ENCODE measurements around the gene FTO.

The FTO gene

DNA sequence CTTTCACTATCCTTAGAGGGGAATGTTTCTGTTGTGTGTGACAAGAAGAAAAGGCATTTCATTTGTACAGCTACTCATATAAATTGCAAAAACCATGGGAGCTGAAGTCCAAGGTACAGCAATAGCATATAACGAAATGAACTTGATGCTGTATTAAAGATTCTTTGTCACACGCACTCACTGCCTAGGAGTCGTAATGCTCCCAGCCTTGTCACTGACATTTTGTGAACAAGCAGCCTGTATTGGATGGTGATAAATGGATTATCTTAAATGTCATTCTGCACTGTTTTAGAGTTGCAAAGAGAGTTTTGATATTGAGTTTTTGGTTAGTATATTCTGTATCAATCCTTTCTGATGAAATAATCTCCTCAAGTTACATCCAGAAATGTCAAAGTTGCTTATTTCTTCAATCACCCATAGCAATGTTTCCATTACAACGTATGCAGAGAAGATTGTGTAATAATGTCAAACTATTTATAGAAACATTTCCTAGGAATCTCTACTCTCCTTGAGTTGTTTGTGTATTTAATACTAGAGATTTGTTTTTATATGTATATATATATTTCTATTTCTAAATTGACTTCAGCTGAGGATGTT, 270.6 kb downstream of the FTO start:
- DNase-seq = no peak

DNA sequence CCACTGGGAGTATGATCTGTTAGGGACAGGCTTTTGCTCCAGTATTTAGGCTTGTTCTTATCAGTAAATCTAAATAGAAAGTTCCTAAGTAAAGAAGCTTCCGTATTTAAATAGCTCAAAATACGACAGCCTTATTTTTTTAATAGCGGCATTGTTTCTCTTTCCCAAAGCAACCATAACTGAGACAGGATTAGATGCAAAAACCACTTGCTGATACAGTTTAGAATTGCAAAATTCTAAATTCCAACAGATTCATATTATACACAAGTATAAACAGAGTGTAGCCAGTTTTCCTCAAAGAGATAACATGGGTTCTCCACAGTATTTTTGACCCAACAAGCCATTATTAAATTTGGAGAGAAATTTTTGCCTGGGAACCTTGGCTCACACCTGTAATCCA, 276.7 kb downstream of the FTO start:
- no peak for DNase-seq

DNA sequence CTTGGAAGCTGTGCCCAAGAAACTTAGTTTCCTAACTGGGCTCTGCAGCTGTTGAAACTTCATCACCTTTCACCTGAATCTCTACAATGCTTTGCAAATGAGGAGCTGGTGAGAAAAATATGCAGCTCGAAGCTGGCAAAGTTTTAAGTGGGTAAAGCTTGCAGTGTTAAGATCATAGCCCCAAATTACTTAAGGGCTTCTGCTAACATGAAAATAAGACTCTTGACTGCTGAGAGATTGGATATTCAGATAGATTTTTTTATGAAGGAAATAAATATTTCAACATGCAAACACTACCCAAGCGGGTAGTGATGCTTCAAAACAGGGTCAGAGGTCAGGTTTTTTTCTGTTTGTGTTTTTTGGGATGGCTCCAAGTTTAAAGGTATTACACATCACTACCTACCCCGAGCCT, 278.7 kb downstream of the FTO start:
- DNase-seq = no peak

DNA sequence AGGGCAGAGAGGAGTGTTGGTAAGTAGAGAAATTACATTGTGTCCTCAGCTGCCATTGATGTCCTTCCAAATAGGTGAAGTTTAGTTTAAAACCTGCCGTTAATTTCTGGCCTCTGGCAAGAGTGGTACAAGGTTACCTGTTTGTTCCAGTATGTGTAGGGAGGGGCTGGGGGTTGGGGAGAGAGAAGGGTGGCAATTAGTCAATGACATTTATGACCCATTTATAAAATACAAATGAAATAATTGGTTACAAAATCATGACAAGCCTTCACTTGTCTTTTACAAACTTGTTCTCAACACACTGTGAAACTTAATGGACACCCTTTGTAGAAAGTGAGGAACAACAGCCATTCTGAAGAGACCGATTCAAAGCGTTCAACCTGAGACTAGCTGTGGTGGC, 281.0 kb downstream of the FTO start:
- no peak for DNase-seq

DNA sequence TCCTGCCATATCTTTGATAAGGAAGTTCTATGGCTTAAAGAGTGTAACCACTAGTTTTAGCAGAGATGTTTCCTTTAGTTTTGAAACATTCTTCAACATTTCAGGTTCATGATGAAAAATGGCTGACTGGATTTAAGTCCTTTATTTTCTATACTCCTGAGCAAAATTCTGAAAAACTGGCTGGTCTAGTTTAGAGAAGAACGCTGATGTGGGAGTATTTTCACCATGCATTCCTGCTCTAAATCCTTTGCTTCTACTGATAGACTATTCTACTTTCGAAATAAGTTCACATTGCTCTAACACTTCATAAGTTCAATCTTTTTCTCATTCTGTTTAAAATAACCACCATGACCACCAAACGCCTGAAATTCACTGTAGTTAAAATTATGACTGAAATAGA, 281.9 kb downstream of the FTO start:
- DNase-seq = no peak

DNA sequence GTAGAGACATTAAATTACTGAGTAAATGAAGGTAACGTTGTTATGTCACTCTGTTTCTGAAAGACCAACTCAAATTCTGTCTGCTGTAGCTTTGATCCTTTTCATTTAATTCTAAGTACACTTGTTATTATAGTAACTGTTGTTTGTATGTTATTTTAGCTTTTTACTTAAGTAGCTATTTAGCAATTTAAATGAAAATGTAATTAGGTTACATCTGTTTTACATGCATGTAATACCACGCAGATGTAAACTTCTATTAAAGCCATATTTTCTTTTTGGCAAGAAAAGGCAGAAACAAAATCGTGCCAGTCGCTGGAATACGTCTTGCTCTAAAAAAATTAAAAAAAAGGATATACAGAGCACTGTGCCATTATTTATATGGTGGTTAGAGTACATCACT, 282.8 kb downstream of the FTO start:
- DNase-seq = no peak

DNA sequence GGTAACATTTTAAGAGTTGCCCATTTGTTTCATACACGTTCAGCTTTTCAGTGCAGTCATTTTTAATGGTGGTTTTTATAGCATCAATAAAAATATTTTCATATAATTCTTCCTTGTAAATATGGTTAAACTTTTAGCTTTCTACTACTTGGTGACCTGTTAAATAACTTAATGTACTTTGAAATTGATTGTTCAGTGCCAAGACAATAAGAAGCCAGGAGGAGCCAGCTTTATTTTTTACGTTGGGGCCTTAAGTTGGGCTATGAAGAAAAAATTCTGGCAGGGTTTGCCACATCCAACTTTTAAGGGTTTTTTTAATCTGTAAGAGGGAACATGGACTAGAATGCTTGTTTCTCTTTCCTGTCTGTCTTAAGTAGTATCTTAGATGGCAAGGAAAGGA, 284.2 kb downstream of the FTO start:
- DNase-seq = no peak

DNA sequence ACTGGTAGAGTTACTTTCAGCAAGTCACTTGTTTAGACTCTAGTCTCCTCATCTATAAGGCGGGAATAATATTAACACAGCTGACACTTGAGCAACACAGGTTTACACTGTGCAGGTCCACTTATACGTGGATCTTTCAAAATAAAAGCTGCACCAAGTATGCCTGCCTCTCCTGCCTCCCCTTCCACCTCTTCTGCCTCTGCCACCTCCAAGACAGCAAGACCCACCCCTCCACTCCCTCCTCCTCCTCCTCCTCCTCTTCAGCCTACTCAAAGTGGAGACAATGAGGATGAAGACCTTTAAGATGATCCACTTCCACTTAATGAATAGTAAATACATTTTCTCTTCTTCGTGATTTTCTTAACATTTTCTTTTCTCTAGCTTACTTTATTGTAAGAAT, 285.6 kb downstream of the FTO start:
- DNase-seq = no peak

DNA sequence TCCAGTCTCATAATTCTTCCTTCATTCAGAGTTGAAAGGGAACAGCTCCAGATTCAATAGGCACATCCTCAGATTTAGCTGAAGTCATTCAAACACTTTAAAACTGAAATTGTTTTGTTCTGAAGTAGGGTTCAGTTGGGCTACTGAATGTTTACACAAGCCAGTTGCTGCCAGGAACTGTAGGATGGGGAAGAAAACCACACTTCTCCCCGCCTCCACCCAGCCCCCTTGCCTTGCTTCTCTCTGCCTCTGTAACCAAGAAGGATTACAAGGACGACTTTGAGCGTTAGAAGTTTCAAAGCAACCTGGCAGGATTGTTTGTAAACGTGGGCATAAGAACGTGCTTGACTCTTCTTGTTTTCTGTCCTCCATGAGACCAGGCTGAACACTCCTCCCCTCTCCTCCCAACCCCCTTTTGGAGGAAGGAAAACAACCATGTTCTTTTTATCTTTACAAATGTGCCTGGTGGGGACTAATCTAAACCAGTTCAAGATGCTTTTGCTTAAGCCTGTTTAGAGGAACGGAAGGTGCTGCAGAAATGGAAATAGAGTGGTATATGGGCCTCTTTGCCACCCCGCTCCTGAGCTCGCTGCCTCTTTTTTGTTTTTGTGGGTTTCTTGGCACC, 287.9 kb downstream of the FTO start:
- no peak for DNase-seq

DNA sequence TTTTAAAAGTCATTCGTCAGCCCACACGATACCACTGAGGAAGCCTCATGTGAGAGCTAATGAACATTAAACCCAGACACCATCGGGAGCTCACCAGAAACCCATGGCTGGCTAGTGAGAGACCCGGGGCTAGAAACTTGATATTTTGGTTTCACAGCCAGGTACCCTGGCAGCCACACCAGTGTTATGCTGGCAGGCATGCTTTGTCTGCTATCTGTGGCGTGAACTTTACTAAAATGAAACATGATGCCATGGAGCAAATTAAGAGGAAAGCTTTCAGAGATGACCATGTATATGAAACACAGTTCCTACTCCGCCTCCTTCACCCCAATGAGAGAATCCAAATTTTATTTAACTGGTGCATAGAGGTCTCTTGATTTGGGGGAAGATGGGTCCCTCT, 291.4 kb downstream of the FTO start:
- no peak for DNase-seq

DNA sequence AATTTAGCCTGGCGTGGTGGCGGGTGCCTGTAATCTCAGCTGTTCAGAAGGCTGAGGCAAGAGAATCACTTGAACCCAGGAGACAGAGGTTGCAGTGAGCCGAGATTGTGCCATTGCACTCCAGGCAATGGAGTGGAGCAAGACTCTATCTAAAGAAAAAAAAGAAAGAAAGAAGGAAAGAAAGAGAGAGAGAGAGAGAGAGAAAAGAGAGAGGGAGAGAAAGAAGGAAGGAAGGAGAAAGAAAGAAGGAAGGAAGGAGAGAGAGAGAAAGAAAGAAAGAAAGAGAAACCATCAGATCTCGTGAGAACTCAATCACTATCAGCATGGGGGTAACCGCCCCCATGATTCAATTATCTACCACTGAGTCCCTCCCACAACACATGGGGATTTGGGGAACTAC, 293.0 kb downstream of the FTO start:
- no peak for DNase-seq

DNA sequence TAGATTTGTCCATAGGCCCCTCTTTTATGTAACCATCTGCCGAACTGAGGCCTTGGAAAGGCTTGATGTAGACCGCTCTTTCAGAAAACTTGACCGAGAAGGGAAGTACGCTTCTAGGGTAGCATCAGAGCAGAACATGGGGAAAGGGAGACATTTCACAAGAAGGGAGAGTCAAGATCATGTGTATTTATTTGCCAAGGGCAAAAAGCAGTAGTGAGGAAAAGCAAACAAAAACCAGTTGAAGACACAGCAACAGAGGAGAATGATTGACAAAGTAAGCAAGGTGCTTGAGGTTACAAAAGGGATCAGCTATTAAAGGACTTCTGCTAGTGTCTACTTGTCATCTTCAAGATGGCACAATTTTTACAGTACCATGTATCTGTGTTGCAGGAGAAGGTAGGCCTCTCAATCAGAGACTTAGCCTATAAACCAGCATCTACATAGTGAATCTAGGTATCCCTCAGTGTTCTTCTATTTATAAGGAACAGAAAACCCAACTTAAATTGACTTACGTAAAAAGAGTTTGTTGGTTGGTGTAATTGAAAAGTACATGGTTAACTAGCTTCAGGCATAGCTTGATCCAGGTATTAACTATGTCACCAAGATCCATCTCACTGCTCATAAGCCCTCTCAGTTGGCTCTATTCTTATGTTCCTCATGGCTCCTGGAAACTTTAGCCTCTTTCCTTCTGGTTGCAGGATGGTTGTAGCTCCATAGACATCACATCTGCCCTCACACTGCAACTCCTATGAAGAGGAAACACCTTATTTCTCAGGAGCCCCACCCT, 294.3 kb downstream of the FTO start:
- no peak for DNase-seq

DNA sequence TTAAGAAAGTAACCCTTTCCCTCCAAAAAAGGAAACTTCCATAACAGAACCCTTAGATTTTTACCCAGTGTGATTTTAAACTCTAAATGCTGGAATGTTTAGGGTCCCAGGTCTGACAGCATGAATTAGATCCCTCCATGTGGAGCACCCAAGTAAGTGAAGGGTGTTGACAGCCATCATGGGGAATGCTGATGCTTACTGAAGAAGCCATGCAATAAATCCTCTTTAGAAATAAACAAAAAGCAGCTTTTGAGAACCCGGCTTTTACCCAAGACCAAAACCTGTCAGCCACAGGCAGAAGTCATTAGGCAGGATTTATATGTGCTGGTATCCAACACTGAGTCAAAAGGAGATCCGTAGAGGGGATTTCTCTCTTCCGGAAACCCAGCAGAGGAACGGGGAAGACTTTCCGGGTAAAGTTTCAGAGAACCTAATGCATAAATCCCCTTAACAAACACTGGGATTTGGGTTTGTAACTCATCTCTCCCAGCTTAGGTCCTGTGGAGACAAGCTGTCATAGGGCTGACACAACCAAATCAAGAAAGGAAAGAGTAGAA, 295.1 kb downstream of the FTO start:
- no peak for DNase-seq

DNA sequence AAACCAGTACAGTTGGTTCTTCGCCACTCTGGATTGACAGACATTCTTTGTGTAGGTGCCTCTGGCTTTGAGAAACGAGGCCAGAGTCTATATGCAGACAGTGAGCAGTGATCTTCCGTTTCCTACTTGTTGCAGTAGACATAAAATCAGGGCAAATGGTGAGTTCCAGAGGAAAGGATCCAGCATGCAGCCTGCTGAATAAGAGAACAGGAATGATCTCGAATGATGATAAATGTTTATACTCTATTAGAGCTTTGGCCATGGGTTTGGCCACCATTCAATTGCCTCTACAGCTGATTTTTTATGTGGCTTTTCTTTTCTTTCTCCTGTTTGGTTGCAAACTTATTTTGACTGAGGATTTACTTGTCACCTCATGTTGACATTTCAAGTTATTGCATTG, 295.9 kb downstream of the FTO start:
- DNase-seq = no peak

DNA sequence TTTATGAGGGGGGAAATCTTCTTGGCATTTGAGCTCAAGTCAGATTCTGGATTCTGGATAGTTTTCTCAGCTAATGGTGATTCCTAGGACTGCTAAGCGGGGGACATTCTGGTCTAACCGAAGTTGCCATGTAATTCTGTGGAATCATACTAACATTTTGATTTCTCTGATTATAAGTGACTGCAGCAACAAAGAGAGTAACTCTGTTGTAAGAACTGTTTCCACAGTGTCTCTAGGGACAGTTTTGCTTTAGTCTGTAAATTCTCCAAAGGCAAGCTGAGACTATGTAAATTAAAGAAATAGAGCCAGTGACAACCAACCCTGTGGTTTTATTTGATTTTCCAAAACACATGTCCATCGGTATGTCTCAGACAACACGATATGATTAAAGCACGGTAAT, 296.4 kb downstream of the FTO start:
- DNase-seq = no peak

DNA sequence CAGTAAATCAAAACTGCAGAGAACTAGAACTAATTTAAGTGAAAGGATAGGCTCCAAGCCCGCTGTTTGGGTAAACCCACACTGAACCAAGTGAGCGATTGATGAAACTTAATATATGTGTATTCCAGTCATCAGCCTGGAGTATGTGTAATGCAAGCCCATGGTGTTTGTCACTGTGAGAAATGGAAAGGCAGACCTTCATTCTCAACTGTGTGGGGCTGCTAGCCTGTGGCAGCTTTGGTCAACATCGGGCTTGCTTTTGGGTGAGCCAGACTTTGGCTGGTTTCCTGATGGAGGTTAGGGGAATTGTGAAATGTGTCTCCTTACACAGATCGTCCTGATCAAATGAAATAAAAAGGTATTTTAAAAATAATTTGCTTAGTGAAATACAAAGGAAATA, 302.7 kb downstream of the FTO start:
- no peak for DNase-seq

DNA sequence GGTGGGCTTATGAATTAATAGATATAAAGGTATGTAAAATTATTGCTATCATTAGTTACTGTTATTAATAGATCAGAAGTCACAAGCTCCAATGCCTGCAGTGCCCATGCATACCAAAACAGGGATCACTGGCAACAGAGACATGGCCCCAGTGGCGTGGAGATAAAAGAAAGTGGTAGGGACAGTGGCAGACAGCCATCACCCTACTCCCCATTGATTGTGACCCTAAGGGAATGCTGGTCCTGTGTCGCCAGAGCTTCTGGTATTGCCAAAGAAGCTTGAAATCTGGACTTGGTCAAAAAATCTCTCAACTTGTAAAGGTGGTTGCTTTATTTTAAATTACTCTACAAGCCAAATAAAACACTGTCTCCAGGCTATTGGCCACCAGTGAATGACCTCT, 303.5 kb downstream of the FTO start:
- DNase-seq = no peak

DNA sequence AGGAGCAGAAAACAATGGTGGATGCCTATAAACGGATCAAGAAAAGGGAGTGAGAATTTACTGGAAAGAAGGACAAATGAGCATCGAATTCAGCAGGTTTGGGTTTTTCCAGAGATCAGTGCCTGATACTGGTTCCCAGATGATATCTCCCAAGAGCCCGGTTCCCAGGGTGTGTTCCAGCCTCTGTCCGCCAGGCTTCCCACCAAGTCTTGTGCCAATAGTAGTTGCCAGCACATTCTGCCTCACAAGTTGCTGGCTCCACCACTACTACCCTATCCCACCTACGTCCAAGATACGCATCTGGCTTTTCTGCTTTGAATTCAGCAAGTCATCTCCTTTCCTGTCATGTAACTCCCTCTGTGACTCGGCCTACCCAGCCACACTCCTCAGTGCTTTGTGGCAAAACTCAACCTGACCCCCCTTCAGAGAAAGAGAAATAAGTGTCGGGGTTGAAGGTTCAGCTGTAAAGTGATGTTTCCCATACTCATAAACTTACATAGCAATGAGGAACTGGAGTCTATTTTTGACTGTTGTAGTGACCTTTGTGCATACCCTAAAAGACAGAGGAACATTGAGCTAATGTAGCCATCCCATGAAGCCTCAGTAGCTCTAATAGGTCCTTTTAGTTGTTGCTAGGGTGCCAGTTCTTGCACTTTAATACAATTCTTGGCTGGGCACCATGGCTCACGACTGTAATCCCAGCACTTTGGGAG, 305.7 kb downstream of the FTO start:
- DNase-seq = no peak

DNA sequence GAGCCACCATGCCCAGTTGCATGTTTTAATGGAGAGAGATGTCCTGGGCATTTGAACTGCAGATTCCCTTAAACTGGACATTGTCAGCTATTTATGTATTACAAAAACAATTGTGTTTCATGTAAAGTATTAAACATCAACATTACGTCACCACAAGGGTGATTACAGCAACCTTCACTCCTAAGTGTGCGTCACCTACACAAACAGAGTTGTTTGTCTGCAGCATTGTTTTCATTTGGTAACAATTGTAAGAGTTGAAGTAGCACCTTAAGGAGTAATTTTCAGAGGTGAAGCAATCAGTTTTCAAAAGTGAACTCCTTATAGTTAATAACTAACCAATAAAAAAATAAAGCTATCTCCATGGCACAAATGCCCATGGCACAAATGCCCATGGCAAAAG, 311.2 kb downstream of the FTO start:
- no peak for DNase-seq

DNA sequence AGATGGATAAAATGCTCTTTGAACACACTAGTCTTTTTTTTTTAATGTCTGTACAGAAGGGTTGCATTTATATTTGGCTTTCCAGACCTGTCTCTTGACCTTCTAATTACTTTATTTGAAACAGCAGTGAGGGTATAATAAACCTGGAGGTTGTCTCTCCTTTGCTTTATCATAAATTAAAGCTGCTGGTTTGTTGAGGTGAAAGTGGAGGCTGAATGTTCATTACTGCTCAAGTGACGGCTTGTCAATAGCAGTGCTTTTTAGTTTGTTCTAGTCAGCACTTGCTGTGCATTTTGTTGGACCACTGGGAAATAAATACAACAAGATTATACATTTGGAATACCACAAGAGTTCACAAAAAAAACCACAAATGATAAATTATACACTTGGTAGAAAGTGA, 318.4 kb downstream of the FTO start:
- DNase-seq = no peak

DNA sequence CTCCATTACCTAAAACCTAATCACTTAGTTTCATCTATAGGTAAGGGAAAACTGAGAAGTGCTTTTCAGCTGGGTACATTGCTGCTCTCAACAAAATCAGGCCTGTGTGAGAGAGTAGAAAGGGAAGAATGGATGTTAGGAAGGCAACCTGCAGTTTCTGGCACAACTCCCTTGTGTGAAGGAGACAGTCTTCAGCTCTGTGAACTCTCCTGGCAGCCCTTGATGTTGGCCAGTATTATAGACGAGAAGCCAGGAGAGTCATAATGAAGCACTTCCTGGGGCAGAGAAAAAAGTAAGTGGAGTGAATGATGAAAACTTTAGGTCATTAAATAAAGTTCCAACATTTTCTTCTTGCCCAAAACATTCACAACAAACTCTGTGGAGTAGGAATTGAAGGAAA, 322.5 kb downstream of the FTO start:
- DNase-seq = no peak

DNA sequence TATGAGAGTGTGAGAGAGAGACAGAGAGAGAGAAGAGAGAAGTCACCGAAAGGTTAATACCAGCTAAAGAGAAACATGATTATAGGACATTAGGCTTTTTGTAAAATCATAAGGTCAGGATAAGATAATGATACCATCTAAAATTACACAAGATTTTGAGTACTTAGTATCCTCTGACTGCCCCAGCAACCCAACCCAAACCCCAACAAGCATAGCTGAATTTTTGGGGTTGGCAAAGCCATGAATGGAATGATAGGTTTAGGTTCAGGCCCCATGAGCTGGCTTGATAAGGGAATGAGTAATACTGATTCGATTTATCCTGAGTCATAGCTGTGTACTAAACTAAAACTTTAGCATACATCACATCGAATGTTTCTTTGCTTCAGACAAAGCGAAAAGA, 323.1 kb downstream of the FTO start:
- no peak for DNase-seq

DNA sequence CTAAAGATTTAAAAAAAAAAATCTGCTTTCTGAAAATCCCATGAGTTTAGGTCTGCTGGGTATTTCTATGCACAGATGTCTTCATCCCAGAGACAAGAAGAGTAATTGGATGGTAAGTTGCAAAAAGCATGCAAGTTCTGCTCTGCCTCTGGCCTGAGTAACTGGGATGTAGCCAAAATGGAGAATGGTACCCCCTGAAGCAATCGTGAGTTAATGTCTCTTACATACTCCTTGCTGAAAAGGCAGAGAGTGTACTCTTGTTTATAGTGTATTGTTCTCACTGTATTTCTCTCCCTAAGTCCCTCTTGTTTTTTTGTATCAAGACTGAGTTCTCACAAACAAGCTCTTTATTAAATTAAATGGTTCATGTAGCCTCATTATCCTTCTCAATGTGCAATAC, 323.6 kb downstream of the FTO start:
- DNase-seq = no peak

DNA sequence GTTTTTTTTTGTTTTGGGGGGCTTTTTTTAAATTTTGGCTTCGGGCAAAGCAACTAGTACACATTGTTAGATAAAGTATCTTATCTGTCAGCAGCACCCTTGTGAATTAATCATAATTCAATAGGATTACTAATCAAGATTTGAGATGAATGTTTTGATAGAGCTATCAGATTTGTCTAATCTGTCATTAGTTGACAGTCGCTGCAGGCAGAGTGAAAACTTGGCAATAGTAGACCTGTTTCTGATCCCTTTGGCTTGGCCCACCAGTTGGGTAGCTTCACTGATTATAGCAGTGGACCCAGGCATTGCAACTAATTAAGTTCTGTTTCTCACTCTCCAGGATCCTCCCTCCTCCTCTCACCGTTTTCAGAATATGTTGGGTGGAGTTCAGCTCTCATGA, 324.0 kb downstream of the FTO start:
- DNase-seq = no peak

Measured in SHP77 (cell line).